Activated CD4-positive, alpha-beta T cell treated with anti-CD3 and anti-CD28 coated beads, Interleukin-2, amount 10 ng/mL, durations not matched to agents 7 days and 5 days (primary cell): Measurements from ENCODE around the gene RHBDF2. TPM values are rescaled to one million over a fixed set of nuclear protein-coding genes. Genes with fewer than 3 reads are reported as not detected.

Experiments
- CTCF ChIA-PET: fragments of 350-600 bp; sonication (Branson Sonifier 250); formaldehyde crosslinking; loops from one replicate; lab custom pipeline; 2021; ENCODE audit warnings: antibody characterized with exemption; lab: Charles Lee
- POLR2A ChIA-PET: fragments of 350-600 bp; sonication (Branson Sonifier 250); formaldehyde crosslinking; loops from one replicate; lab custom pipeline; 2021; ENCODE audit warnings: antibody characterized with exemption; lab: Charles Lee
- DNase-seq: peaks from one replicate; pipeline ENCODE4 v3.0.0-alpha.2; 2020
- H3K27ac Mint-ChIP-seq: one replicate; pipeline ENCODE4 v1.8.0; 2021; ENCODE audit warnings: mild to moderate bottlenecking, moderate library complexity, mixed read lengths
- H3K27me3 Mint-ChIP-seq: one replicate; pipeline ENCODE4 v1.8.0; 2021; ENCODE audit warnings: mixed read lengths
- H3K36me3 Mint-ChIP-seq: one replicate; pipeline ENCODE4 v1.8.0; 2021; ENCODE audit warnings: low read depth, mixed read lengths
- H3K4me1 Mint-ChIP-seq: one replicate; pipeline ENCODE4 v1.8.0; 2021; ENCODE audit warnings: mixed read lengths
- H3K4me3 Mint-ChIP-seq: one replicate; pipeline ENCODE4 v1.8.0; 2021; ENCODE audit warnings: mild to moderate bottlenecking, moderate library complexity, mixed read lengths
- H3K9me3 Mint-ChIP-seq: one replicate; pipeline ENCODE4 v1.8.0; 2021; ENCODE audit warnings: mixed read lengths
- total RNA-seq, 2 experiments: library from RNA; stranded (reverse); gene quantifications; one replicate each; pipeline ENCODE4 v1.2.3, GENCODE V29; 2021

Gene RHBDF2
- total RNA-seq, 2 experiments from 2014 or later, result 37.1 to 41.6 TPM

DNA sequence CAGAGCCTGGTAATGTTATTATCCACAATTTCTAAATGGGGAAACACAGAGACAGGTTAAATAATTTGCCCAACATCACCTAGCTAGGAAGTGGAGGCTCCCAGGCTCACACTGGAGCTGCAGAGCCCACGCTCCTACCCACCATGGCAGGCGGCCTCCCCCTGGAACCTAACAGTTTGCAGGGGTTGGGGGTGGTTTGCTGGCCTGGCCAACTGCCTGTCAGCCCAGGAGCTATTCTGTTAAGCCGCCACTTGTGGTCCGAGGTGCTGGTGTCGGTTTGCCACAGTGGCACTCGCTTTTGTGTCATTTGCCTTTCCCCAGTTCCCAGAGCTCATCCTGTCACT lies 42.2 kb upstream of the RHBDF2 start:
- CTCF ChIA-PET, result interaction anchor here (0.8 to 1.4 kb wide), 3 partner anchors 8 to 20 kb away, joined by 4 to 5 read pairs (median 4); no protein-coding TSS in a partner anchor
- no peak overlapping the region for H3K4me3 Mint-ChIP-seq
- POLR2A ChIA-PET, result no interaction called here
- peaks cover 10% of the 10 kb centered on the region for H3K4me1 Mint-ChIP-seq
- H3K9me3 Mint-ChIP-seq, result no peaks in the 10 kb centered on the region
- H3K27ac Mint-ChIP-seq, result no peak overlapping the region
- DNase-seq, result no peak
- no peaks in the 10 kb centered on the region for H3K36me3 Mint-ChIP-seq
- peaks cover 42% of the 10 kb centered on the region for H3K27me3 Mint-ChIP-seq

DNA sequence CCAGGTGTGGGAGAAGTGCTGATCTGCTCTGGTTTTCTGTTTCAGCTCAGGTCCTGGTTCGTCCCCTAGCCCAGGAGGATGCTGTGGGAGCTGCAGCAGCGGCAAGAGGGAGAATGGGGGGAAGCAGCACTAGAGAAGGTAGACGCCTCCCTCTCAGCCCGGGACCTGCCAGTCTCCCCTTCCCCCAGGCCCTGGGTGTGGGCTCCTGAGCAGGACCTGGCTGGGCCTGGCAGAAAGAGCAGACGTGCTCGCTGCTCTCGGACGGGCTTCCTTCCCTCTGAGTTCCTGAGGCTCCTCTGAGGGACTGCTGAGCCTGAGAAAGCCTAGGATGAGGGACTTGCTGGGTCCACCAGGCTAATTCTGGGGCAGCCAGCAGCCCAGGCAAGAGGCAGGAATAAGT lies 41.8 kb upstream of the RHBDF2 start:
- Mint-ChIP-seq H3K9me3 (no peaks in the 10 kb centered on the region), H3K4me1 (peaks cover 10% of the 10 kb centered on the region), H3K36me3 (no peaks in the 10 kb centered on the region), H3K4me3 (no peak overlapping the region), H3K27me3 (peaks cover 44% of the 10 kb centered on the region), H3K27ac (no peak overlapping the region)
- no peak for DNase-seq
- POLR2A ChIA-PET, result no interaction called here
- CTCF ChIA-PET, result interaction anchor here (0.8 to 1.4 kb wide), 2 partner anchors 9 to 15 kb away, joined by 4 read pairs; no protein-coding TSS in a partner anchor

DNA sequence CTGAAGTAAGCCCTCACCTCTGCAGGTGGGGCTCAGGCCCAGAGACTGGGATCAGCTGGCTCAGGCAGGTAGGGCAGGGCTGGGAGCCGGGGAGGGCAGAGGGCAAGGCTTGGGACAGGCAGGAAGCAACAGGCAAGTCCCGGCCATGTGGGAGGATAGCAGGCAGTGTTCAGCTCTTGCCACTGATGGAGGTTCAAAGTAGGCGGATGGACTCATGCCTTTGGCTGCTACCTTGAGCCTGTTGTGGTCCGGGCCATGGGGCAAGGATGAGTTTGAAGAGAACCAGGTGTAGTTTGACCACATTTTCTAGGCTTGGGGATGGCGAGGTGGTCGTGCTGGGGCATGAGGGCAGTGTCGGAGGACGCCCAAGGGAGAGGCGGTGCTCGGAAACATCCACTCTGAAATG lies 41.3 kb upstream of the RHBDF2 start:
- CTCF ChIA-PET, result interaction anchor here (1.4 kb wide), 1 partner anchor 14 kb away, joined by 4 read pairs; no protein-coding TSS in a partner anchor
- DNase-seq, result no peak
- no peaks in the 10 kb centered on the region for H3K9me3 Mint-ChIP-seq
- no peak overlapping the region for H3K27ac Mint-ChIP-seq
- peaks cover 46% of the 10 kb centered on the region for H3K27me3 Mint-ChIP-seq
- no peaks in the 10 kb centered on the region for H3K36me3 Mint-ChIP-seq
- peaks cover 10% of the 10 kb centered on the region for H3K4me1 Mint-ChIP-seq
- POLR2A ChIA-PET, result no interaction called here
- H3K4me3 Mint-ChIP-seq, result no peak overlapping the region

DNA sequence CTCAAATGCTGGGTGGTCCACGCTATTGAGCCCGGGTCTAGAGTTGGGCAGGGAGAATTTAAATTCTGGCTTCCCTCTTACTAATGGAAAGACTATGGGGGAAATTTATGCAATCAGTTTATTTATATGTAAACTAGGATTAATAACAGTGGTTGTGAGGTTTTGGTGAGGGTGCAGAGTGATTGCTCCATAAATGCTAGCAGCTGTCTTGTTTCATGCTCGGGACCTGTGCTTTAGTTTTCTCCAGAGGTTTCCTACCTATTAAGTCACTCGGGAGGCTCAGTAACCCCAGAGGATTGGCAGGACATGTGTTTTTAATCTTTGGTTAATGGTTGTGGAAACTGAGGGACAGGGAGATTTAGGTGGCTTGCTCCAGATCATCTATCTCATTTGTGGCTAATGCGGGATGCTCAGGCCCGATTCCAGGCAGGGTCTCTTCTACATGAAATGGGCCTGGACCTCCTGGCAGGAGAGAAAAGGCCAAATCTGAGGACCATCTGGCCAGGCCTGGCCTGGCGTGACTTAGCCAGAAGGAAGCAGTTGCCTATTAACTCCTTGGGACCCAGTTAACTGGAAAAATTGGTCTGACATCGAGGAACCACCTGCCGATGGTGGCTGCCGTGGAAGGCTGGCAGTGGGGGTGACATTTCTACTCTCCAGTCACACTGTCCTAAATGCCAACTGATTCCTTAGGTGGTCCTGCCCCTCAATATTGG lies 40.7 kb upstream of the RHBDF2 start:
- CTCF ChIA-PET, result interaction anchor here (1.4 kb wide), 1 partner anchor 14 kb away, joined by 4 read pairs; no protein-coding TSS in a partner anchor
- H3K9me3 Mint-ChIP-seq, result no peaks in the 10 kb centered on the region
- peaks cover 10% of the 10 kb centered on the region for H3K4me1 Mint-ChIP-seq
- POLR2A ChIA-PET, result no interaction called here
- H3K4me3 Mint-ChIP-seq, result no peak overlapping the region
- H3K36me3 Mint-ChIP-seq, result no peaks in the 10 kb centered on the region
- no peak for DNase-seq
- peaks cover 48% of the 10 kb centered on the region for H3K27me3 Mint-ChIP-seq
- no peak overlapping the region for H3K27ac Mint-ChIP-seq

DNA sequence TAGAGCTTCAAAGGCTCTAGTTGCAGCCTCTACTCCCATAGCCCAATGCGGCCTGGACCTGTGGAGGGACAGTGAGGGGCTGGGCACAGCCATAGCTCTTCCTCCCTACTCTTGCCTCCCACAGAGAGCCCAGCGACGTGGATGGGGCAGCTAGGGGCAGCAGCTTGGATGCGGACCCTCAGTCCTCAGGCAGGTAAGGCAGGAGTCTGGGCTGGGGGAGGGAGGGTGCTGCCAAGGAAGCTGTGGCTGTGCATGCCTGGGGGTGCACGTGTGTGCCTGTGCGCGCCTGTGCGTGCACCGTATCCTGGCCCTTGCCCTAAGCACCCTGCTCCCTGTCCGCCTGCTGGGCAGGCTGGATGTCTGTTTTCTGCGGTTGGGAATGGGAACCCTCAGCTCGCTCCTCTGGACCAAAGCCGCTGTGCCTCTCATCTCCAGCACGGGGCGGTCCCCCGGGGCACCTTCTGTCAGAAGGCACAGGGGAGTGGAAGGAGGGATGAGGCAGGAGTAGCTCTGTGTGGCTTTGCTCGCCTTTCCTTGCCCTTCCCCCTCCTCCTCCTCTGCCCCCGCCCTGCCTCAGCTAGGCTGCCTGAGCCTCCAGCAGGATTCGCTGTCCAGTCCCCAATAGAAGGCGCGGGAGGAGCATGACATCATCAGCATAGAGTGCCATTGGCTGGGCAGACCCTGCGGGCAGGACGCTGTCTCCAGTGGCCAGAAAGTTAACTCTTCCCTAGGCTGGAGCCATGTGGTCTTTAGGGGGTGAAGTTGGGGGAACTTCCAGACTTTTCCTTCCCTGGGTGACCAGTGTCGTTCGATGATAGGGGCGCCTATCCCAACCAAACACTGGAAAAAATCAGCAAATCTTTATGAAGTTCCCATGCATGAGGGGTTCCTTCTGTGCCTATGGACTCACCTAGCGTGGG lies 39.4 kb upstream of the RHBDF2 start:
- Mint-ChIP-seq H3K27me3 (peaks cover 57% of the 10 kb centered on the region), H3K36me3 (no peaks in the 10 kb centered on the region), H3K27ac (no peak overlapping the region), H3K9me3 (no peaks in the 10 kb centered on the region), H3K4me1 (peaks cover 10% of the 10 kb centered on the region), H3K4me3 (no peak overlapping the region)
- peak; percentile 23 for DNase-seq
- CTCF ChIA-PET, result interaction anchor here (0.7 to 2.0 kb wide), 4 partner anchors 13 to 38 kb away, joined by 3 to 10 read pairs (median 4); no protein-coding TSS in a partner anchor
- POLR2A ChIA-PET, result no interaction called here

DNA sequence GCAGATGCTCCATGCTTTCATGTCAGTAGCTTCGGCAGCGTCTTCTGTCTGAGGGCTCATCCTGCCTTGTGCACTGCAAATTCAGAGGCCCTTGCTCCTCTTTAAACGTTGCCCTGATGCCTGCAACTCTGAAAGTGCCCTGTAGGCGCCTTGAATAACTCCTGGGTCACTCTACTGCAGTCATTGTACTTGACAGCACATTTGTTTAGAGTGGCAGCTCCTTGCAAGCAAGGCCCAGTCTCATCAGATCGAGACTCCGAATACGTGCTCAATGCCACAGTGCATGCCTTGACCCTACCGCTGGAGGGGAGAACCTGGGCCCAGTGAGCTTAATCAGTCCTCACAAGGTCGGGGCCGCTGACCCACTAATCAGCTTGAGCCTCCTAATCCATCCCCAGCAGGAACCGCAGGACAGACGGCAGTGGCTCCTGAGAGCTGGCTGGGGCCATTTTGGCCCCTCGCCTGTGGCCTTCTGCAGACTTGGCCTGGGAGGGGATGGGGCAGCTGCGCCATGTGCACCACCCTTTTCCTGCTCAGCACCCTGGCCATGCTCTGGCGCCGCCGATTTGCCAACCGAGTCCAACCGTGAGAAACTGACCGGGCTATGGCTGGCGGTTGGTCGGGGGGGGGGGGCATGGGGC lies 38.5 kb upstream of the RHBDF2 start, which contains the start of gene PRCD:
TSS of gene PRCD (plus strand) at position 414 of the 641 bp plus-strand sequence. CDS start at position 512, 98 bp downstream.
- CTCF ChIA-PET, result interaction anchor here (0.7 to 2.0 kb wide), 4 partner anchors 11 to 37 kb away, joined by 3 to 10 read pairs (median 4); no protein-coding TSS in a partner anchor
- Mint-ChIP-seq H3K27ac (no peak within 1 kb of the TSS), H3K9me3 (no peaks in the 10 kb centered on the region), H3K36me3 (no peaks in the 10 kb centered on the region), H3K4me3 (peak within 1 kb of the TSS; percentile 25), H3K27me3 (peaks cover 60% of the 10 kb centered on the region), H3K4me1 (peaks cover 10% of the 10 kb centered on the region)
- POLR2A ChIA-PET, result no interaction called here
- DNase-seq, result no peak

GRCh38 chr17:76538941-76539570 lies 37.8 kb upstream of the RHBDF2 start:
- Mint-ChIP-seq H3K4me3 (peak overlapping the region; percentile 25), H3K9me3 (no peaks in the 10 kb centered on the region), H3K27me3 (peaks cover 57% of the 10 kb centered on the region), H3K27ac (no peak overlapping the region), H3K4me1 (peaks cover 9% of the 10 kb centered on the region), H3K36me3 (no peaks in the 10 kb centered on the region)
- ChIA-PET CTCF (interaction anchor here (1.5 to 2.0 kb wide), 3 partner anchors 10 to 36 kb away, joined by 4 to 10 read pairs (median 4); no protein-coding TSS in a partner anchor), POLR2A (no interaction called here)
- DNase-seq, result no peak

GRCh38 chr17:76538281-76538931 lies 37.2 kb upstream of the RHBDF2 start:
- ChIA-PET POLR2A (no interaction called here), CTCF (interaction anchor here (1.5 kb wide), 1 partner anchor 10 kb away, joined by 4 read pairs; no protein-coding TSS in a partner anchor)
- Mint-ChIP-seq H3K36me3 (no peaks in the 10 kb centered on the region), H3K27ac (no peak overlapping the region), H3K27me3 (peaks cover 53% of the 10 kb centered on the region), H3K4me1 (peaks cover 6% of the 10 kb centered on the region), H3K9me3 (no peaks in the 10 kb centered on the region), H3K4me3 (peak overlapping the region; percentile 25)
- no peak for DNase-seq

GRCh38 chr17:76537578-76538280 lies 36.5 kb upstream of the RHBDF2 start, which contains the start of gene CYGB:
CYGB (minus strand) TSS chr17:76537709; CDS start chr17:76537542, 167 bp downstream.
- DNase-seq, result no peak
- H3K36me3 Mint-ChIP-seq, result no peaks in the 10 kb centered on the region
- ChIA-PET POLR2A (no interaction called here), CTCF (no interaction called here)
- peaks cover 6% of the 10 kb centered on the region for H3K4me1 Mint-ChIP-seq
- H3K27ac Mint-ChIP-seq, result no peak within 1 kb of the TSS
- no peaks in the 10 kb centered on the region for H3K9me3 Mint-ChIP-seq
- H3K4me3 Mint-ChIP-seq, result no peak within 1 kb of the TSS
- peaks cover 52% of the 10 kb centered on the region for H3K27me3 Mint-ChIP-seq

- ChIA-PET POLR2A (no interaction called here), CTCF (no interaction called here)
- Mint-ChIP-seq H3K27me3 (peaks cover 48% of the 10 kb centered on the region), H3K9me3 (no peaks in the 10 kb centered on the region), H3K4me1 (peaks cover 6% of the 10 kb centered on the region), H3K4me3 (no peak overlapping the region), H3K27ac (no peak overlapping the region), H3K36me3 (no peaks in the 10 kb centered on the region)
- no peak for DNase-seq
These were observed 36.0 kb upstream of the RHBDF2 start for GRCh38 chr17:76537288-76537577.

GRCh38 chr17:76536511-76537287 lies 35.5 kb upstream of the RHBDF2 start:
- POLR2A ChIA-PET, result no interaction called here

More at GRCh38 chr17:76536511-76537287, 35.5 kb upstream of the RHBDF2 start:
- no peak for DNase-seq
- H3K36me3 Mint-ChIP-seq, result no peaks in the 10 kb centered on the region
- H3K9me3 Mint-ChIP-seq, result no peaks in the 10 kb centered on the region
- H3K27ac Mint-ChIP-seq, result no peak overlapping the region
- CTCF ChIA-PET, result interaction anchor here (0.5 to 3.2 kb wide), 3 partner anchors 13 to 27 kb away, joined by 3 to 16 read pairs (median 3); no protein-coding TSS in a partner anchor
- peaks cover 6% of the 10 kb centered on the region for H3K4me1 Mint-ChIP-seq
- no peak overlapping the region for H3K4me3 Mint-ChIP-seq
- H3K27me3 Mint-ChIP-seq, result peaks cover 44% of the 10 kb centered on the region
